OCI-LY3 (cell line): ENCODE data around the gene PLA2G4E.

Source experiments
- H2AFZ ChIP-seq: fragments of 200-600, 300-600 bp; shearing (Covaris generic); 2 replicates; pipeline ENCODE4 v1.6.0; 2014; ENCODE audit warnings: antibody characterized with exemption, low read depth, low read length
- H3K27ac ChIP-seq: fragments of 200-600, 300-600 bp; sonication (generic); 2 replicates; pipeline ENCODE4 v1.5.1; 2014; ENCODE audit warnings: mild to moderate bottlenecking, low read length, moderate library complexity, mixed read lengths
- H3K27me3 ChIP-seq: fragments of 200-600, 300-600 bp; sonication (generic); 2 replicates; pipeline ENCODE4 v1.6.1; 2014; ENCODE audit warnings: low read depth, low read length, mixed read lengths
- H3K36me3 ChIP-seq: fragments of 200-600, 300-600 bp; sonication (generic); replicated peaks from 2 replicates; pipeline ENCODE3; 2014; ENCODE audit warnings: low read depth, low read length, mixed read lengths
- H3K4me1 ChIP-seq: fragments of 300-600, 200-600 bp; sonication (generic); 2 replicates; pipeline ENCODE4 v1.6.1; 2014; ENCODE audit warnings: low read length, mixed read lengths
- H3K4me2 ChIP-seq: fragments of 200-600, 300-600 bp; sonication (generic); 2 replicates; pipeline ENCODE4 v1.6.1; 2014; ENCODE audit warnings: low read length, mixed read lengths
- H3K4me3 ChIP-seq: fragments of 300-600, 200-600 bp; sonication (generic); 2 replicates; pipeline ENCODE4 v1.5.1; 2014; ENCODE audit warnings: antibody characterized with exemption, mild to moderate bottlenecking, low read length, moderate library complexity
- H3K79me2 ChIP-seq: fragments of 300-600, 200-600 bp; shearing (Covaris generic); 2 replicates; pipeline ENCODE4 v1.6.1; 2014; ENCODE audit warnings: mild to moderate bottlenecking, low read length, mixed read lengths
- H3K9ac ChIP-seq: fragments of 300-600, 200-600 bp; shearing (Covaris generic); 2 replicates; pipeline ENCODE4 v1.6.0; 2014; ENCODE audit warnings: mild to moderate bottlenecking, low read length, moderate library complexity
- H3K9me3 ChIP-seq: fragments of 200-600, 300-600 bp; shearing (Covaris generic); 2 replicates; pipeline ENCODE4 v1.6.1; 2014; ENCODE audit warnings: low read length, mixed read lengths; ENCODE audit not compliant: insufficient read depth
- H4K20me1 ChIP-seq: fragments of 200-600, 300-600 bp; sonication (generic); 2 replicates; pipeline ENCODE4 v1.6.1; 2016; ENCODE audit warnings: low read length, mixed read lengths; ENCODE audit not compliant: insufficient read depth
- CTCF ChIP-seq: fragments of 200-600, 300-600 bp; sonication (generic); IDR thresholded peaks from 2 replicates; pipeline ENCODE4 v1.5.1; 2014; ENCODE audit warnings: antibody characterized with exemption, low read length, low read depth
- EZH2phosphoT487 ChIP-seq: fragments of 200-600 bp; shearing (Covaris generic); IDR thresholded peaks from 2 replicates; pipeline ENCODE4 v1.6.1; 2018; ENCODE audit warnings: antibody characterized with exemption, mixed run types, low read depth

PLA2G4E gene

GRCh38 chr15:42060797-42061196 lies 40.0 kb upstream of the PLA2G4E start:
- Histone ChIP-seq H3K4me3 (no peak overlapping the region), H3K9me3 (no peaks in the 10 kb centered on the region), H3K4me1 (peaks cover 7% of the 10 kb centered on the region; the same call in 1 of the 2 replicates), H3K79me2 (no peaks in the 10 kb centered on the region), H3K36me3 (no peaks in the 10 kb centered on the region), H2AFZ (no peak overlapping the region), H3K27ac (no peak overlapping the region), H3K9ac (no peak overlapping the region), H3K27me3 (peaks cover 23% of the 10 kb centered on the region), H4K20me1 (no peaks in the 10 kb centered on the region), H3K4me2 (no peak overlapping the region)
- no peak for TF ChIP-seq CTCF
- TF ChIP-seq EZH2phosphoT487 = no peak

GRCh38 chr15:42060477-42060763 lies 39.6 kb upstream of the PLA2G4E start:
- Histone ChIP-seq H3K27me3 (peaks cover 19% of the 10 kb centered on the region), H3K79me2 (no peaks in the 10 kb centered on the region), H3K4me2 (peak overlapping the region; percentile 44; the same call in 1 of the 2 replicates), H4K20me1 (no peaks in the 10 kb centered on the region), H3K36me3 (no peaks in the 10 kb centered on the region), H3K4me3 (no peak overlapping the region), H3K27ac (no peak overlapping the region), H3K9me3 (no peaks in the 10 kb centered on the region), H2AFZ (peak overlapping the region; percentile 77; the same call in 1 of the 2 replicates), H3K9ac (0 out of 2 replicates have a peak overlapping the region, but pooled peaks have one; percentile 13), H3K4me1 (peaks cover 7% of the 10 kb centered on the region; the same call in 1 of the 2 replicates)
- TF ChIP-seq EZH2phosphoT487 = no peak
- no peak for TF ChIP-seq CTCF

- Histone ChIP-seq H3K9ac (peak overlapping the region; percentile 13; the same call in 1 of the 2 replicates), H2AFZ (peak overlapping the region; percentile 77), H3K4me2 (peak overlapping the region; percentile 44), H3K36me3 (no peaks in the 10 kb centered on the region), H3K4me1 (peaks cover 7% of the 10 kb centered on the region; the same call in 1 of the 2 replicates), H3K27ac (no peak overlapping the region), H3K4me3 (0 out of 2 replicates have a peak overlapping the region, but pooled peaks have one; percentile 20), H3K9me3 (no peaks in the 10 kb centered on the region), H3K27me3 (peaks cover 14% of the 10 kb centered on the region), H3K79me2 (no peaks in the 10 kb centered on the region), H4K20me1 (no peaks in the 10 kb centered on the region)
- no peak for TF ChIP-seq EZH2phosphoT487
- TF ChIP-seq CTCF = peak; percentile 91
Measured at GRCh38 chr15:42059661-42060476, 39.0 kb upstream of the PLA2G4E start.

- TF ChIP-seq CTCF (no peak), EZH2phosphoT487 (no peak)
- H4K20me1 ChIP-seq = no peaks in the 10 kb centered on the region
- no peaks in the 10 kb centered on the region for H3K79me2 ChIP-seq
- no peak overlapping the region for H3K4me2 ChIP-seq
- H3K27ac ChIP-seq = no peak overlapping the region
- H3K36me3 ChIP-seq = no peaks in the 10 kb centered on the region
- no peaks in the 10 kb centered on the region for H3K9me3 ChIP-seq
- no peak overlapping the region for H2AFZ ChIP-seq
- H3K4me3 ChIP-seq = no peak overlapping the region
- H3K9ac ChIP-seq = no peak overlapping the region
- peaks cover 7% of the 10 kb centered on the region; the same call in 1 of the 2 replicates for H3K4me1 ChIP-seq
- peaks cover 11% of the 10 kb centered on the region; the same call in 1 of the 2 replicates for H3K27me3 ChIP-seq
Measured at GRCh38 chr15:42058791-42059190, 37.9 kb upstream of the PLA2G4E start.
